HTERT RPE-1 (cell line): Measurements from ENCODE around the gene EIF4E2.
"Not testable (repeated sequence)": the region's sequence is repeated elsewhere in the genome, so short reads cannot be mapped to it uniquely, and the experiment has no call there.

Experiments
- in situ Hi-C: fragments of 300-500 bp; cut with MboI; formaldehyde crosslinking; loops from 4 replicates; pipeline ENCODE4 v1.14.3; 2020; ENCODE audit warnings: low sequenced_read_pairs

Gene EIF4E2

DNA sequence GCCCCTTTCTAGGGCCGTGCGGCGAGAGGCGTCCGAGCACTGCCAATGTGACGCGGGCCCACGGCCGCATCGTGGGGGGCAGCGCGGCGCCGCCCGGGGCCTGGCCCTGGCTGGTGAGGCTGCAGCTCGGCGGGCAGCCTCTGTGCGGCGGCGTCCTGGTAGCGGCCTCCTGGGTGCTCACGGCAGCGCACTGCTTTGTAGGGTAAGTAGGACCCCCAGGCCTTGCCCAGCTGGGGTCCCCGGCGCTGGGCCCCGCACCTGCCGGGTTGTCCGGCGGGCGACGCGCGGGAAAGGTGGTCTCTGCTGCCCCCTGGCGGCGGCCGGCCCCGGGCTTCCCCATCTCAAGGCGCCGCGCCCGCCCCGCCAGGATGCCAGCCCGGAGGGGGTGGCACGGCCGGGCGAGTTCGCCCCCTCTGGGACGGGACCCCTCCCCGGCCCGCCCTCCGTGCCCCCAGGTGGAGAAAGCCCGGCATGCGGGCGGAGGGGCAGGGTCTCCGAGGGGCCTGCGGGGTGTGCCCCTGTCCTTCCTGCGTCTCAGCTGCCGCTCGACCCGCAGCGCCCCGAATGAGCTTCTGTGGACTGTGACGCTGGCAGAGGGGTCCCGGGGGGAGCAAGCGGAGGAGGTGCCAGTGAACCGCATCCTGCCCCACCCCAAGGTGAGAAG lies 28.4 kb upstream of the EIF4E2 start:
- in situ Hi-C loops, result no loop called here

DNA sequence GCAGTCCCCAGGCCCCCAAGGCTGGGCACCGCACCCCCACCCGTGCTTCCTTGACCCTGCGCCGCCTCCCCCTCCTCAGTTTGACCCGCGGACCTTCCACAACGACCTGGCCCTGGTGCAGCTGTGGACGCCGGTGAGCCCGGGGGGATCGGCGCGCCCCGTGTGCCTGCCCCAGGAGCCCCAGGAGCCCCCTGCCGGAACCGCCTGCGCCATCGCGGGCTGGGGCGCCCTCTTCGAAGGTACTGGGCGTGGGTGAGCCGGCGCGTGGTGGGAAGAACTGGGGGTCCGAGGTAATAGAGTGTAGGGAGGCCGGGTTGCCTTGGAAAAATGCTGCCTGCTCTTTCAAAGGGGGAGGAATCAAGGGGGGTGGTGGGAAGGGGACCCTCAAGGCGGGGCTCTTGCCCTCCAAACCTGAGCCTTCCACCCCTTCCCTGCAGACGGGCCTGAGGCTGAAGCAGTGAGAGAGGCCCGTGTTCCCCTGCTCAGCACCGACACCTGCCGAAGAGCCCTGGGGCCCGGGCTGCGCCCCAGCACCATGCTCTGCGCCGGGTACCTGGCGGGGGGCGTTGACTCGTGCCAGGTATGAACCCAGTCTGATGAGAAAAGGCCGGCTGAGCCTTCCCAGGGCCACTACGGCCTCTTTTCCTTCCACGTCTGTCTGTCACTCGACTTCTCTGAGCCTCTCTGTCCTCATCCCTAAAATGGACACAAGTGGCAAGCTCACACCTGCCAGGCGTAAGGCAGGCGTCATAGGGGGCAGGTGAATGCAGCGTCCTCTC lies 27.7 kb upstream of the EIF4E2 start:
- in situ Hi-C loops, result no loop called here

DNA sequence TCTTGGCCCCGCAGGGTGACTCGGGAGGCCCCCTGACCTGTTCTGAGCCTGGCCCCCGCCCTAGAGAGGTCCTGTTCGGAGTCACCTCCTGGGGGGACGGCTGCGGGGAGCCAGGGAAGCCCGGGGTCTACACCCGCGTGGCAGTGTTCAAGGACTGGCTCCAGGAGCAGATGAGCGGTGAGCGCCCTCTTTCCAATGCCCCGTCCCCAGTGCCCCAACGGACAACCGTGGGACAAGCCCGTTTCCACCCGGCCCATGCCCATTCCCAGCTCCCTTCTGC lies 27.1 kb upstream of the EIF4E2 start:
- in situ Hi-C loops, result no loop called here

GRCh38 chr2:232523682-232524597 lies 26.5 kb upstream of the EIF4E2 start:
- in situ Hi-C loops, result no loop called here

DNA sequence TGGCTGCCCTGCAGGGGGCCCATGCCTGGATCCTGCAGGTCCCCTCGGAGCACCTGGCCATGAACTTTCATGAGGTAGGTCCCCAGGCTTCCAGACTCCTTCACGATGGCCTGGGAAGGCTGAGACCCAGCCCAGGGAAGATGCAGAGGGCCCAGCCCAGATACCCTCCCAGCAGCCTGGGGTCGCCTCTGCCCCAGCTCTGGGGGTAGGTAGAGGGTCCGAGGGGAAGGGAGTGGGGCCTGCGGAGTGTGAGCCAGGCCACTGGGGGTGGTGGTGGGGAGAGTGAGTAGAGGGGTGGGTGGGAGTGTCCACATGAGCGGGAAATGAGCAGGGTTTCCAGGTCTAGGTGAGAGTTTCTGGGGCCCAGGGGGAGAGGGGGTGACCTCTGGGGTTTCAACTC lies 25.7 kb upstream of the EIF4E2 start:
- in situ Hi-C loops, result no loop called here

- in situ Hi-C loops, result no loop called here
Measured at GRCh38 chr2:232525199-232525598, 25.3 kb upstream of the EIF4E2 start.

DNA sequence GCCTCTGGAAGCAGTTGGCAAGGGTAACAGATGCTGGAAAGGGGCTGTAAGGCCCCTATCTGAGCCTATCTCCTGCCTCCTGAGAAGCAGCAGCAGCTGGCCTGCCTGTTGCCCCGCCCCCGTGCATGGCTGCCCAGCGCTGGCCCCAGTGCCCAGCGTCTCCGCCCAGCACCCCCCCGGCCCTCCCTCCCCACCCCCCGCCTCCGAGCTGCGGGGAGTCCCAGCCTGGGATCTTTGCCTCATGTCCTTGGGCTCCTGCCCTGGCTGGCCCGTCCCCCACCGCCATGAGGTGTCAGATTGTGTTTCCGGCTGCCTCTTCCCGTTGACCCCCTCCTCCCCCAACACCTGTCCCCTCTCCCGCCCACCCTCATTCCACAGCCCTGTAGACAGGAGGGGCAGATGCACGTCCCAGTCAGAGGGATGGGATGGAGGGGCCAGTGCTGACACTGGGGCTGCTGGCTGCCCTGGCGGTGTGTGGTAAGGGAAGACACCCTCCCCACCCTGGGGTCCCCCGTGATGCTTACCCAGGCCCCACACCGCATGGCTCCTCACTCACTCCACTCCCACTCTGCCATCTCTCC lies 24.6 kb upstream of the EIF4E2 start, which contains the start of gene CHRND:
Gene CHRND, plus strand, starts transcription at position 370 of the 581 bp plus-strand sequence. Its CDS starts 56 bp downstream, at position 426.
- in situ Hi-C loops, result no loop called here

- in situ Hi-C loops, result no loop called here
Measured at GRCh38 chr2:232526372-232526941, 24.0 kb upstream of the EIF4E2 start.

GRCh38 chr2:232527905-232528470 lies 22.5 kb upstream of the EIF4E2 start:
- in situ Hi-C loops, result no loop called here

DNA sequence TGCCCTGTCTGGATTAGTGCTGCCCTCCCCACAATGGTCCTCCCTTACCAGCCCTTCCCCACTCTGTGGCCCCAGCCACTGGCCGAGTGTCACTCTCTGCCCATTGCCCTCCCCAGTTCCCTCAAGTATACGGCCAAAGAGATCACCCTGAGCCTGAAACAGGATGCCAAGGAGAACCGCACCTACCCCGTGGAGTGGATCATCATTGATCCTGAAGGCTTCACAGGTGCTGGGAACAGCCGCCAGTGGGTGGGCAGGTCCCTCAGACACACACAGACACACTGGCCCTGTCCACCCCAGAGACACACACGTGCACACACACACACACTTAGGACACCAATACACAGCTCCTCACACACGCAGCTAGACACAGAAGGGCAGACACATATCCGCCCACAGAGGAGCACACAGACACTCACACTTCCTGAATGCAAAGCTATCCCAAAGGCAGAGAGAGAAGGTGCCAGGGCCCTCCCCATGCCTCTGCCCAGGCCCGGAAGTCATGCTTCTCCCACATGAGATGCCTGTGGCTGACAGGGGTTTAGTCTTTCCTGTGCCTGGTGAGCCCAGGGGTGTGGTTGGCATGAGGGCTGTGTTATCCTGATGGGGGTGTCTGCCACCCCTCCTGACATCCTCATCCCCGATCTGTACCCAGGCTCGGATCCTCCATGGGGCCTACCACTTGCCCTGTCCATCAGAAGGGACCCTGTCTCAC lies 21.6 kb upstream of the EIF4E2 start:
- in situ Hi-C loops, result no loop called here

GRCh38 chr2:232529806-232530547 lies 20.5 kb upstream of the EIF4E2 start:
- in situ Hi-C loops, result no loop called here

- in situ Hi-C loops, result no loop called here
Measured at GRCh38 chr2:232530626-232531260, 19.7 kb upstream of the EIF4E2 start.

GRCh38 chr2:232532419-232532818 lies 18.1 kb upstream of the EIF4E2 start:
- in situ Hi-C loops, result no loop called here

- in situ Hi-C loops, result not testable (repeated sequence)
Measured at GRCh38 chr2:232532821-232533220, 17.7 kb upstream of the EIF4E2 start.

- in situ Hi-C loops, result no loop called here
Measured at GRCh38 chr2:232533944-232534710, 16.4 kb upstream of the EIF4E2 start.

GRCh38 chr2:232534940-232535651 lies 15.4 kb upstream of the EIF4E2 start:
- in situ Hi-C loops, result no loop called here

DNA sequence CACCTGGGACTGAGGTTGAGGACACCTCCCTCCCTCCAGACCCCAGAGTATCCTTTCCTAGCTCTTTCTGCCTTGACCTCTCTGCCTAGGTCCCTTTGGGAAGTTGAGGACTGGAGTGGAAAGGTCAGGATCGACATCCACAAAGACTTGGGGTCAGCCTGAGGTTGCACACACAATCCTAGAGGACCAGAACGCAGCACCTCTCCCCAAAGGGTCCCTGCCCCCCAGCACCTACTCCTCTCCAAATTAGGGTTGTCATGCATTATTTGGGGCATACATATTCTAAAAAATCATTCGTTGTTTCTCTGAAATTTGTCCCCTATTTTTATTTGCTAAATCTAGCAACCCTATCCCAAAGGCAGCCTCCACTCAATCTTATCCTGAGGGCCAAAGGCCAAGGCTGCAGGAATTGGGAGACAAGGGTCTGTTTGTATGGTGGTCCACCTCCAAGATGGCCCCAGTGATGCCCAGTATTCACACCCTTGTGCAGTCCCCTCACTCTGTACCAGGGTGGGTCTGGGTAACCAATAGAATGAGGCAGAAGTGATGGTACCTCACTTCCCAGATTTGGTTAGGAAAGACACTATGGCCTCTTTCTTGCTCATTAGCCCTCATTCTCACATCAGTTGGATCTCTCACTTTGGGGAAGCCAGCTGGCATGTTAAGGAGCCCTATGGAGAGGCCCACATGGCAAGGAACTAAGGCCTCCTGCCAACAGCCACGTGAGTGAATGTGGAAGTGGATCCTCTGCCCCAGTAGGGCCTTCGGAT lies 14.5 kb upstream of the EIF4E2 start:
- in situ Hi-C loops, result no loop called here
